ENCODE measurements around the gene NAV2. TPM values are rescaled to one million over a fixed set of nuclear protein-coding genes. Genes with fewer than 3 reads are reported as not detected.
A peak's percentile ranks its signal among the peaks of the same experiment; 100 is the strongest.

Gene NAV2
- total RNA-seq, 4 donors from 2014 or later = 19.2 to 34.7 (median 25.8) TPM

DNA sequence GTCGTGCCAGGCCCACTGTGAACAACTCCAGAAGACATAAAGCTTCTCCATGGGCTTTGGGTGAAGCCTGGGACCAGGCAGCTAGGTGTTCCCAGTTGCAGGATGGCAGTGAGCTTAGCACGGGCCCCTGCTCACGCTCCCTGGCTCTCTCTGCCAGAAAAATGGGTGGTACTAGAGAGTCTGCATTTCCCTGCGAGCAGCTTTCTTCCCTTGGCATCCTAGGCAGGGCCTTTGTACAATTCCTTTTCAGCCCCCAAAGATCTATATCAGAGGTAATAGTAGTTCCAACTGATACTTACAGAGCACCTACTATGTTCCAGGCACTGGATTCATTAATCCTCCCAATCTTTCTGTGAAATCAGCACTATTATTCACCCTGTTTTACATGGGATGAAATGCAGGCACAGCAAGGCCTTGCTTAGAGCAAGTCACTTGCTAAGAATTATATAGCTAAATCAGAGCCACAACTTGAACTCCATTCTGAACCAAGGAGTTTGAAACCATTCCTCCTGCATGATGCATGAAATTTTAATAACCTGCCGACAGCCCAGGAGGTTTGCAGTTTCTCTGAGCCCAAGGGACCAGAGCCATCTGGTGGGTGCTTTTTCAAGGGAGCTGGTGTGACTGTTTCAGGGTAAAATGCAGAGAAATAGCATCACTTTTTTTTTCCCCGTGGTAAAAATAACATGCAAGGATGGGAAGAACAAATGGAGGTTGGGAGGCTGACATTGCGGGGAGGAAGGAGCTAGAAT is 22.7 kb downstream of the NAV2 start:
- Histone ChIP-seq H3K9me3 (no peaks in the 10 kb centered on the region), H3K4me1 (peaks cover 0 to 82% (median 14%) of the 10 kb centered on the region in 4 donors), H3K36me3 (no peaks in the 10 kb centered on the region), H3K4me3 (no peak overlapping the region), H3K27ac (peak overlapping the region; percentile 17 to 88 (median 58)), H3K27me3 (no peaks in the 10 kb centered on the region)
- TF ChIP-seq EP300 (IDR thresholded peaks at IDR 0.05) = no peak
- no peak for TF ChIP-seq POLR2A (IDR thresholded peaks at IDR 0.05)
- TF ChIP-seq, protein P1, sequence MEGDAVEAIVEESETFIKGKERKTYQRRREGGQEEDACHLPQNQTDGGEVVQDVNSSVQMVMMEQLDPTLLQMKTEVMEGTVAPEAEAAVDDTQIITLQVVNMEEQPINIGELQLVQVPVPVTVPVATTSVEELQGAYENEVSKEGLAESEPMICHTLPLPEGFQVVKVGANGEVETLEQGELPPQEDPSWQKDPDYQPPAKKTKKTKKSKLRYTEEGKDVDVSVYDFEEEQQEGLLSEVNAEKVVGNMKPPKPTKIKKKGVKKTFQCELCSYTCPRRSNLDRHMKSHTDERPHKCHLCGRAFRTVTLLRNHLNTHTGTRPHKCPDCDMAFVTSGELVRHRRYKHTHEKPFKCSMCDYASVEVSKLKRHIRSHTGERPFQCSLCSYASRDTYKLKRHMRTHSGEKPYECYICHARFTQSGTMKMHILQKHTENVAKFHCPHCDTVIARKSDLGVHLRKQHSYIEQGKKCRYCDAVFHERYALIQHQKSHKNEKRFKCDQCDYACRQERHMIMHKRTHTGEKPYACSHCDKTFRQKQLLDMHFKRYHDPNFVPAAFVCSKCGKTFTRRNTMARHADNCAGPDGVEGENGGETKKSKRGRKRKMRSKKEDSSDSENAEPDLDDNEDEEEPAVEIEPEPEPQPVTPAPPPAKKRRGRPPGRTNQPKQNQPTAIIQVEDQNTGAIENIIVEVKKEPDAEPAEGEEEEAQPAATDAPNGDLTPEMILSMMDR (IDR thresholded peaks at IDR 0.05) = peak in 1 of 5 experiments; percentile 22
- 68 to 69% methylated on average over 7 of the region's 7 CpGs for WGBS, 2 donors
- DNase-seq (ENCODE audit: low spot score in 2 of 2) = no peak

DNA sequence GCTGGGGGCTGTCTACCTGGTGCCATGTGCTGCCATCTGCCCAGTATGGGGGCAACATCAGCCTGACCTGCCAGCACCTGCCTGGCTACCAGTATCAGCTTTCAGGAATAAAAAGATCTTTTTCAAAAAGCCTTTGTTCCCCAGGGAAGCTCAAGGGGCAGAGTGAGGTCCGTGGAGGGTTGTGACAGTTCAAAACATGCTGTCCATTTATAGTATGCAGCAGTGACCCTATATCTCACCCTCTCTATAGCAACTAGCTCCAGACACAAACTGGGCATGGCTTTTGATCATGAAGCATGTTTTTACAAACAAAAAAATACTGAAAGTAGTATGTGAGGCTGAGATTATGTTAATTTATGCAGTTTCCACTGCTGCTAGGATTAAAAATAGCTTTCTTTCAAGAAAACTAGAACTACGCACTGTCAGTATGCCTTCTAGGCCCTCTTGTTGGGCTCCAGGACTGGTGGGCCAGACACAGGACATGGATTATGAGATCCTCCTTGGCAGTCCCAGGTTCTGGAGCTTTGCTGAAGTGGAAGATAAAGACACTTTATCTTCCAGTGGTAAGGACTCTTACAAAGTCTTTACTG is 23.4 kb downstream of the NAV2 start:
- Histone ChIP-seq H3K36me3 (no peaks in the 10 kb centered on the region), H3K27me3 (no peaks in the 10 kb centered on the region), H3K4me1 (peaks cover 0 to 83% (median 13%) of the 10 kb centered on the region in 4 donors), H3K9me3 (no peaks in the 10 kb centered on the region), H3K4me3 (no peak overlapping the region), H3K27ac (peak overlapping the region; percentile 17 to 88 (median 58))
- 38 to 47% methylated on average over 2 of the region's 2 CpGs for WGBS, 2 donors
- no peak for DNase-seq (ENCODE audit: low spot score in 2 of 2)
- TF ChIP-seq, protein P1 (IDR thresholded peaks at IDR 0.05) = no peak
- TF ChIP-seq POLR2A (IDR thresholded peaks at IDR 0.05) (no peak), EP300 (IDR thresholded peaks at IDR 0.05) (no peak)

DNA sequence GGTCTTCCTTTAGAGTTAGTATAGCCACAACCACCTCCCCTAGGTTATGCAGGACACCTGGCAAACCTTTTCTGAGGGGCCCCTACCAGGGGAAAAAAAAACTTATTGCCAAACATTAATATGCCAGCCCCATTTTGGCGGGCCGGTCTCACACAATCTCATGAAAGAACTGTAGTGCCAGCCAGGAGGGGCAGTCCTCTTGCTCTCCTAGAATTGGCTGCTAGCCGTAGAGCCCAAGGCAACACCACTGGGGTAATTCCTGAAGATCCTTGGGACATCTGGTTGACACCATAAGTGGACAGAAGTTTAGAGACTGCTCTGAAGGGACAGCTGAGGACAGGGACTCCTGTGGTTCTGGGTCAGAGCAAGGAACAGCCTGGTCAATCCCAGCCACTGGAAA is 24.2 kb downstream of the NAV2 start:
- TF ChIP-seq EP300 (IDR thresholded peaks at IDR 0.05) (no peak), POLR2A (IDR thresholded peaks at IDR 0.05) (no peak)
- TF ChIP-seq, protein P1 (IDR thresholded peaks at IDR 0.05) = no peak
- peak overlapping the region in 3 of 4 donors; percentile 17 to 88 (median 78) for H3K27ac ChIP-seq
- no peaks in the 10 kb centered on the region for H3K36me3 ChIP-seq
- 68 to 75% methylated on average over 3 of the region's 3 CpGs for WGBS, 2 donors
- H3K27me3 ChIP-seq = no peaks in the 10 kb centered on the region
- DNase-seq (ENCODE audit: low spot score in 2 of 2) = no peak
- H3K4me1 ChIP-seq = peaks cover 0 to 76% (median 11%) of the 10 kb centered on the region in 4 donors
- no peaks in the 10 kb centered on the region for H3K9me3 ChIP-seq
- no peak overlapping the region for H3K4me3 ChIP-seq

DNA sequence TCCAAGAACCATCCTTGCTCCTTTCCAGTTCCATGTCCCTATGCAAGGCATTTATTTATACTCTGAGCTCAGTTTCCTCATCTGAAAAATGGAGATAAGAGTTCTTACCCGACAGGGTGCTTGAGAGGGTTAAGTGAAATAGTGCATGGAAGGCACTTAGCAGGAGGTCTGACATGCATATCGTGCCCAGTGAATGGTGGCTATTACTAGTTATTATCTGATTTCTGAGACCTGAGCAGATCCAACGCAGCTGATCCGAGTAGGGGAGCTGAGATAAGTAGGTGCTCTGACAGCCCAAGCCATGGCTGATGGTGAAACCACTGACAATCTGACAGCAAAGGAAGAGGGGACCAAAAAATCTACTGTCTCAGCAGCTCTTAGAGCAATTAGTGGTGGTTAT is 24.9 kb downstream of the NAV2 start:
- Histone ChIP-seq H3K9me3 (no peaks in the 10 kb centered on the region), H3K36me3 (no peaks in the 10 kb centered on the region), H3K27me3 (no peaks in the 10 kb centered on the region), H3K4me1 (peaks cover 0 to 72% (median 11%) of the 10 kb centered on the region in 4 donors), H3K27ac (peak overlapping the region in 2 of 4 donors; percentile 41 to 88), H3K4me3 (no peak overlapping the region)
- 81 to 82% methylated on average over 4 of the region's 4 CpGs for WGBS, 2 donors
- TF ChIP-seq POLR2A (IDR thresholded peaks at IDR 0.05) = no peak
- no peak for TF ChIP-seq EP300 (IDR thresholded peaks at IDR 0.05)
- TF ChIP-seq, protein P1 (IDR thresholded peaks at IDR 0.05) = no peak
- no peak for DNase-seq (ENCODE audit: low spot score in 2 of 2)

DNA sequence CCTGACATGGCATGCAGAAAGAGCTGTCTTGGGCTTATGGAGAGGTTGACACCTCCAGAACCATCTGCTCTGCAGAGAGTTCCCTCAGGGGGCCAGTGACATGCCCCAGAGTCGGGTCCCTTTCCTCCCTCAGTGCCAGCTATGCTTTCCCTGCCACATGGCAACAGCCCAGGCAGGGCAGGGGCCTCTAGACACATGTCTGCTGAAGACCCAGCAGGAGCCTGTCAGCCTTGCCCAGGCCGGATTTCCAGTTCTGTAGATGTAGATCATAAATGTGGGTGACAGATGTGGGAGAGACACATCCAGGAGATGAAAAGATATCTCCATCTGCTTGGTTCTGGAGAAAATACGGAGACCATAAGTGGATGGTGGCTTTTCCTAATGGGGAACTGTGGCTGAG is 25.5 kb downstream of the NAV2 start:
- Histone ChIP-seq H3K4me1 (peaks cover 0 to 69% (median 11%) of the 10 kb centered on the region in 4 donors), H3K36me3 (no peaks in the 10 kb centered on the region), H3K27ac (peak overlapping the region in 2 of 4 donors; percentile 41 to 42), H3K4me3 (no peak overlapping the region), H3K9me3 (no peaks in the 10 kb centered on the region), H3K27me3 (no peaks in the 10 kb centered on the region)
- DNase-seq (ENCODE audit: low spot score in 2 of 2) = no peak
- WGBS, 2 donors = 42% methylated on average over 3 of the region's 3 CpGs
- no peak for TF ChIP-seq POLR2A (IDR thresholded peaks at IDR 0.05)
- TF ChIP-seq EP300 (IDR thresholded peaks at IDR 0.05) = no peak
- TF ChIP-seq, protein P1 (IDR thresholded peaks at IDR 0.05) = no peak
